Measurements from ENCODE around the gene SLC12A5. TPM values are rescaled to one million over a fixed set of nuclear protein-coding genes. Genes with fewer than 3 reads are reported as not detected.

Gene SLC12A5
- total and polyA plus RNA-seq, 2 of the 4 experiments (the other 2 are of a cell fraction): 2.2 TPM; not detected in 1

- no peaks in the 10 kb centered on the region for H3K36me3 ChIP-seq (ENCODE audit: control insufficient read depth, insufficient read depth, low read length)
- H2BK5ac ChIP-seq (ENCODE audit: low read depth, low read length, poor library complexity, severe bottlenecking): no peak overlapping the region
- H3K18ac ChIP-seq (ENCODE audit: low read depth, low read length): no peak overlapping the region
- 20% methylated on average over 2 of the region's 4 CpGs; no CpG with 5 or more reads in 1 of the 2 experiments for WGBS, 2 experiments (ENCODE audit: extremely low coverage in 2 of 2, insufficient read length in 1 of 2)
- H3K4me3 ChIP-seq (ENCODE audit: insufficient read depth, low read depth, low read length): no peak overlapping the region
- ChIA-PET POLR2A (ENCODE audit: unreplicated experiment) (interaction anchor here (0.5 kb wide), 1 partner anchor 55 kb away, joined by 3 read pairs; no protein-coding TSS in a partner anchor), CTCF (interaction anchor here (1.2 kb wide), 1 partner anchor 40 kb away, joined by 3 read pairs; no protein-coding TSS in a partner anchor)
- H3K9me3 ChIP-seq (ENCODE audit: control insufficient read depth, insufficient read depth, low read length): peaks cover 2% of the 10 kb centered on the region; the same call in 1 of the 2 replicates
- H3K4me2 ChIP-seq (ENCODE audit: low read depth, low read length): no peak overlapping the region
- dilution Hi-C loops (cut with HindIII; ENCODE audit: low sequenced_read_pairs, unreplicated experiment) (no loop called here), in situ Hi-C loops (cut with MboI; ENCODE audit: low sequenced_read_pairs) (no loop called here), intact Hi-C loops (cut with micrococcal nuclease) (loop anchor here (1.0 kb wide), 1 partner anchor 14 kb away; no protein-coding TSS in a partner anchor)
- DNase-seq (peak; percentile 61), ATAC-seq (ENCODE audit: low read depth) (peak; percentile 83)
- no peak overlapping the region for H3K56ac ChIP-seq (ENCODE audit: extremely low read depth, insufficient read depth, low read length)
- no peak overlapping the region for H2AK5ac ChIP-seq (ENCODE audit: low read depth, low read length)
- H3K23ac ChIP-seq (ENCODE audit: low read depth, low read length): no peak overlapping the region
- no peak overlapping the region for H4K5ac ChIP-seq (ENCODE audit: low read depth, low read length)
- no peak overlapping the region for H4K91ac ChIP-seq (ENCODE audit: insufficient read depth, low read depth, low read length)
- H2AFZ ChIP-seq (replicated peaks; ENCODE audit: low read length, poor library complexity): no peak overlapping the region
- H3K4me1 ChIP-seq (ENCODE audit: control insufficient read depth, insufficient read depth, low read length): no peaks in the 10 kb centered on the region
- no peaks in the 10 kb centered on the region for H3K79me1 ChIP-seq (ENCODE audit: low read depth in 1 of 2, low read length in 2 of 2)
- no peak overlapping the region for H3K27ac ChIP-seq (ENCODE audit: insufficient read depth, low read length)
- H4K20me1 ChIP-seq (ENCODE audit: insufficient read depth, low read length): no peaks in the 10 kb centered on the region; the same call in 1 of the 2 replicates
- no peak overlapping the region for H3K14ac ChIP-seq (replicated peaks; ENCODE audit: low read depth, low read length)
- H4K8ac ChIP-seq (ENCODE audit: low read depth in 2 of 2, low read length in 2 of 2): no peak overlapping the region
- no peak for TF ChIP-seq MAFK (IDR thresholded peaks at IDR 0.05; ENCODE audit: low read depth, low read length)
- no peak for TF ChIP-seq USF2 (IDR thresholded peaks at IDR 0.05; ENCODE audit: low read depth, low read length)
- no peak for TF ChIP-seq MXI1 (IDR thresholded peaks at IDR 0.05; ENCODE audit: borderline replicate concordance, low read depth, low read length)
- no peak for TF ChIP-seq POLR2A (IDR thresholded peaks at IDR 0.05; ENCODE audit: low read depth, low read length)
- TF ChIP-seq FOS (IDR thresholded peaks at IDR 0.05; ENCODE audit: low read depth, low read length): no peak
- TF ChIP-seq RAD21 (IDR thresholded peaks at IDR 0.05; ENCODE audit: low read length): no peak
- TF ChIP-seq CHD1 (IDR thresholded peaks at IDR 0.05; ENCODE audit: low read depth, low read length): no peak
- TF ChIP-seq BHLHE40 (IDR thresholded peaks at IDR 0.05; ENCODE audit: low read depth, low read length): no peak
- no peak for TF ChIP-seq MAZ (IDR thresholded peaks at IDR 0.05; ENCODE audit: borderline replicate concordance, low read depth, low read length)
- no peak for TF ChIP-seq RFX5 (IDR thresholded peaks at IDR 0.05; ENCODE audit: low read depth, low read length)
- TF ChIP-seq ELK1 (IDR thresholded peaks at IDR 0.05; ENCODE audit: borderline replicate concordance, low read depth, low read length): no peak
- no peak for TF ChIP-seq NFE2L2 (IDR thresholded peaks at IDR 0.05; ENCODE audit: low read depth, low read length)
- TF ChIP-seq RCOR1 (IDR thresholded peaks at IDR 0.05; ENCODE audit: insufficient replicate concordance, low read length): no peak
- no peak for TF ChIP-seq SMC3 (IDR thresholded peaks at IDR 0.05; ENCODE audit: low read depth, low read length)
- no peak overlapping the region for H3K9ac ChIP-seq (ENCODE audit: low read depth, low read length)
- H2BK120ac ChIP-seq (ENCODE audit: low read depth, low read length): no peak overlapping the region
- no TSS peak for BruUV-seq (replicated peaks)
- H3K27me3 ChIP-seq (ENCODE audit: control insufficient read depth, insufficient read depth, low read length): peaks cover 59% of the 10 kb centered on the region
- H2BK20ac ChIP-seq (ENCODE audit: low read depth, low read length): no peak overlapping the region
- H2BK15ac ChIP-seq (ENCODE audit: low read depth, low read length): no peak overlapping the region
- no peak overlapping the region for H3K4ac ChIP-seq (ENCODE audit: low read depth, low read length)
- H3K9me1 ChIP-seq (ENCODE audit: insufficient read depth, low read length): no peaks in the 10 kb centered on the region
- no peak overlapping the region for H2AK9ac ChIP-seq (replicated peaks; ENCODE audit: low read depth, low read length, poor library complexity)
Observed at GRCh38 chr20:46027245-46027853, 1.7 kb upstream of the SLC12A5 start.
